GM12878 (cell line): ENCODE measurements around the gene RNU5B-1. TPM values are rescaled to one million over a fixed set of nuclear protein-coding genes. Genes with fewer than 3 reads are reported as not detected.

Experiments
- ATAC-seq: fragments of 200-7000 bp; cut with Tn5 transposase; 3 replicates; pipeline ENCODE4 v1.9.1; 2020; ENCODE audit warnings: mild to moderate bottlenecking, moderate library complexity
- BruUV-seq: library from RNA; stranded (reverse); fragments of 400-500 nt; replicated peaks from 2 replicates; lab custom pipeline; 2021; lab: Mats Ljungman, UMichigan
- CTCF ChIA-PET: fragments of 300-600 bp; sonication (Branson Sonifier 250); formaldehyde crosslinking; extraction: SDS; loops from one replicate; lab custom pipeline; 2021; ENCODE audit warnings: inconsistent platforms; lab: Yijun Ruan, JAX
- POLR2A ChIA-PET: fragments of 350-600 bp; formaldehyde crosslinking; extraction: SDS; loops from one replicate; lab custom pipeline; 2021; ENCODE audit warnings: inconsistent platforms; lab: Charles Lee
- RAD21 ChIA-PET: fragments of 300-600 bp; sonication (Branson Sonifier 250); formaldehyde crosslinking; loops from one replicate; lab custom pipeline; 2023; ENCODE audit warnings: antibody characterized with exemption; ENCODE audit not compliant: unreplicated experiment; lab: Charles Lee
- SMC1A ChIA-PET: fragments of 300-600 bp; sonication (Branson Sonifier 250); formaldehyde crosslinking; loops from one replicate; lab custom pipeline; 2023; ENCODE audit not compliant: unreplicated experiment, uncharacterized antibody; lab: Charles Lee
- DNase-seq: peaks from one replicate; pipeline ENCODE4 v3.0.0-alpha.2; 2011; ENCODE audit warnings: low read depth, low spot score
- FAIRE-seq: peaks from 3 replicates; lab custom pipeline; 2011; peaks lifted over from hg19 to GRCh38; lab: Jason Lieb, UNC
- H2AFZ ChIP-seq: 2 replicates; pipeline ENCODE4 v1.6.0; 2011; ENCODE audit warnings: low read depth, low read length, control low read depth; ENCODE audit not compliant: control insufficient read depth
- H3K27ac ChIP-seq: 2 replicates; pipeline ENCODE4 v1.5.1; 2011; ENCODE audit warnings: control low read depth; ENCODE audit not compliant: control insufficient read depth, insufficient read depth
- H3K27me3 ChIP-seq, 2 experiments: replicated peaks in 1 of 2; 2 replicates each; pipeline versions ENCODE4 v1.6.0 to v1.6.1; 2011; ENCODE audit warnings: low read length in 1 of 2; ENCODE audit not compliant: control insufficient read depth in 2 of 2, insufficient read depth in 2 of 2
- H3K36me3 ChIP-seq, 2 experiments: 2 replicates each; pipeline ENCODE4 v1.5.1; 2011; ENCODE audit warnings: low read length in 1 of 2; ENCODE audit not compliant: control insufficient read depth in 2 of 2, insufficient read depth in 2 of 2
- H3K4me1 ChIP-seq: 2 replicates; pipeline ENCODE4 v1.6.1; 2011; ENCODE audit warnings: mild to moderate bottlenecking, low read length, moderate library complexity, mixed read lengths; ENCODE audit not compliant: control insufficient read depth, insufficient read depth
- H3K4me2 ChIP-seq: 2 replicates; pipeline ENCODE4 v1.6.0; 2011; ENCODE audit warnings: control low read depth; ENCODE audit not compliant: control insufficient read depth, insufficient read depth
- H3K4me3 ChIP-seq: fragments of 200-600 bp; sonication (generic); 2 replicates; pipeline ENCODE4 v1.5.1; 2016
- H3K79me2 ChIP-seq: 2 replicates; pipeline ENCODE4 v1.6.0; 2011; ENCODE audit warnings: low read length; ENCODE audit not compliant: control insufficient read depth, insufficient read depth
- H3K9ac ChIP-seq: 2 replicates; pipeline ENCODE4 v1.8.0; 2011; ENCODE audit warnings: low read length, control low read depth, mixed read lengths; ENCODE audit not compliant: control insufficient read depth, insufficient read depth
- H3K9me3 ChIP-seq: replicated peaks from 3 replicates; pipeline ENCODE4 v1.5.1; 2011; ENCODE audit warnings: mild to moderate bottlenecking, low read length; ENCODE audit not compliant: control insufficient read depth, insufficient read depth
- H4K20me1 ChIP-seq: 2 replicates; pipeline ENCODE4 v1.6.0; 2011; ENCODE audit not compliant: control insufficient read depth, insufficient read depth
- ATF3 ChIP-seq: IDR thresholded peaks from 2 replicates; pipeline ENCODE4 v1.6.1; 2011; ENCODE audit warnings: low read depth, mild to moderate bottlenecking, low read length, moderate library complexity, borderline replicate concordance; ENCODE audit errors: extremely low read depth
- CBFB ChIP-seq: IDR thresholded peaks from 2 replicates; pipeline ENCODE4 v1.6.1; 2016; ENCODE audit warnings: antibody characterized with exemption, low read depth
- CUX1 ChIP-seq: IDR thresholded peaks from 2 replicates; pipeline ENCODE4 v1.6.1; 2012; ENCODE audit warnings: improper control_type of control experiment, low read depth, low read length; ENCODE audit not compliant: insufficient replicate concordance
- E2F4 ChIP-seq: IDR thresholded peaks from 2 replicates; pipeline ENCODE4 v1.6.1; 2012; ENCODE audit warnings: low read depth, low read length, improper control_type of control experiment
- ESRRA ChIP-seq: IDR thresholded peaks from 2 replicates; pipeline ENCODE4 v1.6.1; 2012; ENCODE audit warnings: mild to moderate bottlenecking, low read length, improper control_type of control experiment
- IKZF2 ChIP-seq, 2 experiments: fragments of 450-650 bp; IDR thresholded peaks; 2 replicates each; pipeline ENCODE4 v1.6.1; 2017; ENCODE audit warnings: mild to moderate bottlenecking in 2 of 2, moderate library complexity in 2 of 2
- NR2C2 ChIP-seq: IDR thresholded peaks from 2 replicates; pipeline ENCODE4 v1.6.1; 2011; ENCODE audit warnings: borderline replicate concordance, low read depth; ENCODE audit not compliant: control insufficient read depth, insufficient read length
- YBX1 ChIP-seq: fragments of 450-650 bp; IDR thresholded peaks from 2 replicates; pipeline ENCODE4 v1.6.1; 2016; ENCODE audit warnings: antibody characterized with exemption
- ZBTB33 ChIP-seq: fragments of 450-650 bp; IDR thresholded peaks from 2 replicates; pipeline ENCODE4 v1.6.1; 2017; ENCODE audit warnings: mild to moderate bottlenecking
- ZNF24 ChIP-seq: fragments of 450-650 bp; IDR thresholded peaks from 2 replicates; pipeline ENCODE4 v1.6.1; 2017; ENCODE audit warnings: antibody characterized with exemption, mild to moderate bottlenecking
- WGBS: methylation state at CpG from one replicate; pipeline ENCODE4 v1.1.6; 2016; ENCODE audit warnings: low lambda C conversion rate; ENCODE audit not compliant: insufficient replicate concordance, insufficient coverage; ENCODE audit errors: missing lambda C conversion rate; 5-methylcytosine and 5-hydroxymethylcytosine counted together
- in situ Hi-C: fragments of 300-500 bp; cut with MboI; formaldehyde crosslinking; loops from 9 replicates; pipeline ENCODE4 v1.14.3; 2018; ENCODE audit warnings: mixed read lengths
- intact Hi-C: fragments of 100-400 bp; cut with micrococcal nuclease; formaldehyde crosslinking; loops from one replicate; pipeline ENCODE4 v1.14.2; 2022; ENCODE audit not compliant: unreplicated experiment
- polyA plus RNA-seq, 11 experiments: library from polyadenylated mRNA; depleted of rRNA in 4 of 11; unstranded in 6 of 11; stranded (reverse) in 5 of 11; fragments of >200 nt; fragmentation: Nextera tagmentation in 4 of 11; fragmentation: Illumina TruSeq in 1 of 11; extraction: Ambion mirVana in 4 of 11; extraction: Trizol in 1 of 11; gene quantifications; 1 replicate in 1 of 11; 2 replicates in 10 of 11; pipeline versions ENCODE4 v1.2.1 to v1.2.3, GENCODE V29; 2011 to 2016; ENCODE audit warnings: inconsistent platforms in 2 of 11, missing spikeins in 2 of 11, low read depth in 1 of 11
- total RNA-seq, 4 experiments: library from RNA; depleted of rRNA in 3 of 4; stranded (reverse); fragments of >200 nt in 3 of 4; fragmentation: Illumina TruSeq in 1 of 4; extraction: Trizol in 1 of 4; gene quantifications; 2 replicates each; pipeline versions ENCODE4 v1.2.1 to v1.2.3, GENCODE V29; 2013 to 2021
- TF ChIP-seq, protein P1 (sequence below): fragments of 450-650 bp; conservative IDR thresholded peaks from 2 replicates; pipeline ENCODE4 v1.6.1; 2017; ENCODE audit warnings: mild to moderate bottlenecking, moderate library complexity

RNU5B-1 gene
- total and polyA plus RNA-seq, 10 of the 15 experiments (the other 5 are each of a cell fraction or from before 2014, with no cell fraction given), result 19.1 TPM; not detected in 9

GRCh38 chr15:65331811-65332210 lies 27.3 kb downstream of the RNU5B-1 start:
- WGBS, result 17% methylated on average over 6 of the region's 7 CpGs
- DNase-seq (no peak), ATAC-seq (no peak), FAIRE-seq (no peak)
- Histone ChIP-seq H3K9ac (no peak overlapping the region), H3K27me3 (no peaks in the 10 kb centered on the region), H2AFZ (no peak overlapping the region), H3K4me2 (no peak overlapping the region), H3K27ac (no peak overlapping the region), H4K20me1 (no peaks in the 10 kb centered on the region), H3K4me1 (peaks cover 3% of the 10 kb centered on the region), H3K36me3 (no peaks in the 10 kb centered on the region), H3K79me2 (no peaks in the 10 kb centered on the region), H3K4me3 (no peak overlapping the region), H3K9me3 (no peaks in the 10 kb centered on the region)
- no peak for TF ChIP-seq ESRRA
- no peak for TF ChIP-seq NR2C2
- TF ChIP-seq, protein P1, sequence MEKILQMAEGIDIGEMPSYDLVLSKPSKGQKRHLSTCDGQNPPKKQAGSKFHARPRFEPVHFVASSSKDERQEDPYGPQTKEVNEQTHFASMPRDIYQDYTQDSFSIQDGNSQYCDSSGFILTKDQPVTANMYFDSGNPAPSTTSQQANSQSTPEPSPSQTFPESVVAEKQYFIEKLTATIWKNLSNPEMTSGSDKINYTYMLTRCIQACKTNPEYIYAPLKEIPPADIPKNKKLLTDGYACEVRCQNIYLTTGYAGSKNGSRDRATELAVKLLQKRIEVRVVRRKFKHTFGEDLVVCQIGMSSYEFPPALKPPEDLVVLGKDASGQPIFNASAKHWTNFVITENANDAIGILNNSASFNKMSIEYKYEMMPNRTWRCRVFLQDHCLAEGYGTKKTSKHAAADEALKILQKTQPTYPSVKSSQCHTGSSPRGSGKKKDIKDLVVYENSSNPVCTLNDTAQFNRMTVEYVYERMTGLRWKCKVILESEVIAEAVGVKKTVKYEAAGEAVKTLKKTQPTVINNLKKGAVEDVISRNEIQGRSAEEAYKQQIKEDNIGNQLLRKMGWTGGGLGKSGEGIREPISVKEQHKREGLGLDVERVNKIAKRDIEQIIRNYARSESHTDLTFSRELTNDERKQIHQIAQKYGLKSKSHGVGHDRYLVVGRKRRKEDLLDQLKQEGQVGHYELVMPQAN, result no peak
- TF ChIP-seq E2F4, result no peak
- no peak for TF ChIP-seq ZBTB33
- TF ChIP-seq ATF3, result no peak
- TF ChIP-seq CBFB, result no peak
- TF ChIP-seq CUX1, result no peak
- TF ChIP-seq IKZF2 (IDR thresholded peaks at IDR 0.05), result no peak
- no peak for TF ChIP-seq ZNF24
- TF ChIP-seq YBX1, result no peak
- CTCF ChIA-PET, result no interaction called here
- RAD21 ChIA-PET, result no interaction called here
- intact Hi-C loops, result no loop called here
- SMC1A ChIA-PET, result no interaction called here
- BruUV-seq, result no TSS peak
- POLR2A ChIA-PET, result no interaction called here
- in situ Hi-C loops, result no loop called here
